Lower leg skin (tissue), 4 donors: ENCODE measurements around the gene TMC5. TPM values are rescaled to one million over a fixed set of nuclear protein-coding genes. Genes with fewer than 3 reads are reported as not detected.

Experiments used
- DNase-seq, 2 donors: peaks; one replicate each; pipeline ENCODE4 v3.0.0-alpha.2; 2019; ENCODE audit warnings: low spot score in 2 of 2
- H3K4me3 ChIP-seq: fragments of 200-600 bp; sonication (generic); 2 replicates; pipeline ENCODE4 v1.5.1; 2017; ENCODE audit warnings: mild to moderate bottlenecking, low read depth; ENCODE audit not compliant: poor library complexity, severe bottlenecking
- POLR2A ChIP-seq, 2 donors: fragments of 450-650 bp; IDR thresholded peaks; one replicate each; pipeline ENCODE4 v1.6.1; 2016 to 2017; ENCODE audit warnings: antibody characterized with exemption in 2 of 2, mild to moderate bottlenecking in 1 of 2, moderate library complexity in 1 of 2
- WGBS, 2 donors: methylation state at CpG; one replicate each; pipeline ENCODE4 v1.1.5; 2018; 5-methylcytosine and 5-hydroxymethylcytosine counted together
- intact Hi-C: fragments of 100-400 bp; cut with DNase I; formaldehyde crosslinking; loops from one replicate; pipeline ENCODE4 v1.15.0; 2023; ENCODE audit warnings: low total_unique reads
- total RNA-seq, 4 donors: library from RNA; depleted of rRNA; stranded (reverse); fragments of >200 nt; gene quantifications; one replicate each; pipeline ENCODE4 v1.1.0, GENCODE V29; 2016
- TF ChIP-seq, protein P1 (sequence below), 3 donors: fragments of 450-650 bp; IDR thresholded peaks; one replicate each; pipeline ENCODE4 v1.5.1; 2016; ENCODE audit warnings: antibody characterized with exemption in 3 of 3, mild to moderate bottlenecking in 3 of 3, moderate library complexity in 2 of 3

Gene TMC5
- total RNA-seq, 4 donors from 2014 or later, result 0.80 to 1.8 (median 1.2) TPM

DNA sequence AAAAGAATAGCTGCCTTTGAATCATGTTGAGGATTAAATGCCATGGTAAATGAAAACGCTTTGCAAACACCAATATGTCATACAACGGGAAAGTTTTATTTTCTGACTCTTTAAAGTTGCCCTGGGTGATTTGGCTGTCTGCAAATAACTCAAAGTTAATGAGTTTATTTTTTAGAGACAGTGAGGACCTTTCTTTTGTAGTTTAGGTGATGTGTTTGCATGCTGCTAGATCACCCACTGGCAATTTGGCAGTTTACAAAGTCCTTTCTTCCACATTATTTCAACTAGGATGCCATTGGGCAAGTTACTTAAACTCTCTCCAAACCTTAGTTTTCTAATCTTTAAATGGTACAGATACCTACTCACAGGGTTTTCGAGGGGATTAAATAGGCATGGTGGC lies 66.4 kb downstream of the TMC5 start:
- TF ChIP-seq, protein P1, sequence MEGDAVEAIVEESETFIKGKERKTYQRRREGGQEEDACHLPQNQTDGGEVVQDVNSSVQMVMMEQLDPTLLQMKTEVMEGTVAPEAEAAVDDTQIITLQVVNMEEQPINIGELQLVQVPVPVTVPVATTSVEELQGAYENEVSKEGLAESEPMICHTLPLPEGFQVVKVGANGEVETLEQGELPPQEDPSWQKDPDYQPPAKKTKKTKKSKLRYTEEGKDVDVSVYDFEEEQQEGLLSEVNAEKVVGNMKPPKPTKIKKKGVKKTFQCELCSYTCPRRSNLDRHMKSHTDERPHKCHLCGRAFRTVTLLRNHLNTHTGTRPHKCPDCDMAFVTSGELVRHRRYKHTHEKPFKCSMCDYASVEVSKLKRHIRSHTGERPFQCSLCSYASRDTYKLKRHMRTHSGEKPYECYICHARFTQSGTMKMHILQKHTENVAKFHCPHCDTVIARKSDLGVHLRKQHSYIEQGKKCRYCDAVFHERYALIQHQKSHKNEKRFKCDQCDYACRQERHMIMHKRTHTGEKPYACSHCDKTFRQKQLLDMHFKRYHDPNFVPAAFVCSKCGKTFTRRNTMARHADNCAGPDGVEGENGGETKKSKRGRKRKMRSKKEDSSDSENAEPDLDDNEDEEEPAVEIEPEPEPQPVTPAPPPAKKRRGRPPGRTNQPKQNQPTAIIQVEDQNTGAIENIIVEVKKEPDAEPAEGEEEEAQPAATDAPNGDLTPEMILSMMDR (IDR thresholded peaks at IDR 0.05), result no peak
- TF ChIP-seq POLR2A (IDR thresholded peaks at IDR 0.05), result no peak
- 59 to 64% methylated on average over 3 of the region's 3 CpGs for WGBS, 2 donors

DNA sequence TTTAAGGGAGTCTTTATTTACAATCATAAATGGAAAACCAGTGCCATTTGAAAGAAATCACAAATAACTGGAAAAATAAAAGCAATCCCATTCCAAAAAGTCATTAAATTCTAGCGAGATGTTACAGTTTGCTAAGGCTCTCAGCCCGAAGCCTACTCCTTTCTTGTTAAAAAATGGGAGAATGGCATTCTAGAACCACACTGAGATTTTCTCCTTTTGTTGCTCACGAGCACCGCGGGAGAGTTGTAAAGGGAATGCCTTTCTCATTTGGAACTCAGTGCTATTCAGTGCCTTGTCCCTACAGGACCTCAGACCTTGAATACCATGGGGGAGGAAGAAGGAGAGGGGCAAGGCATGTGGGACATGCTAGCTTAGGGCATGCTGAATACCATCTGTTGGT lies 67.9 kb downstream of the TMC5 start:
- no peak overlapping the region for H3K4me3 ChIP-seq
- WGBS, 2 donors, result 91 to 94% methylated on average over 5 of the region's 5 CpGs
- intact Hi-C loops, result no loop called here
- DNase-seq, result peak in 1 of 2 donors; percentile 12
- TF ChIP-seq, protein P1 (IDR thresholded peaks at IDR 0.05), result no peak
- no peak for TF ChIP-seq POLR2A (IDR thresholded peaks at IDR 0.05)

More for the DNA sequence above, 66.4 kb downstream of the TMC5 start:
- intact Hi-C loops, result no loop called here
- no peak for DNase-seq
- H3K4me3 ChIP-seq, result no peak overlapping the region

GRCh38 chr16:19486051-19486450 lies 68.4 kb downstream of the TMC5 start:
- TF ChIP-seq POLR2A (IDR thresholded peaks at IDR 0.05), result no peak
- TF ChIP-seq, protein P1 (IDR thresholded peaks at IDR 0.05), result no peak
- no peak for DNase-seq
- 84 to 87% methylated on average over 4 of the region's 4 CpGs for WGBS, 2 donors
- intact Hi-C loops, result no loop called here
- H3K4me3 ChIP-seq, result no peak overlapping the region

DNA sequence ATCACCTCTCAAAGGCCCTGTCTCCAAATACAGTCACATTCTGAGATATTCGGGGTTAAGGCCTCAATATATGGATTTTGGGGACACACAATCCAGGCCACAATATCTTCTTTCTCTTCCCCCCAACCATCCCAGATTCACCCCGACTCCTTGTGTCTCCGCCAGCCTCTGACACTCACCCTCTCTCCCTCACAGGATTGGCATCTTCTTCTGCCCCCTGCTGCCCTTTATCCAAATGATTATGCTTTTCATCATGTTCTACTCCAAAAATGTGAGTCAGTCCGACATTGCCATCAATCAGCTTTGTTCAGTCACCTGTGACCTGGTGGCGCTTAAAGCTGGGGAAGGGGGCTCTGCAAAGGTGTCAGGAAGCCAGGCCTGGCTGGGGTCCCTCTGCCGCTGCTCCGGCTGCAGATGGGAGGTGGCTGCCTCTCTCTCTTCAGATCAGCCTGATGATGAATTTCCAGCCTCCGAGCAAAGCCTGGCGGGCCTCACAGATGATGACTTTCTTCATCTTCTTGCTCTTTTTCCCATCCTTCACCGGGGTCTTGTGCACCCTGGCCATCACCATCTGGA lies 69.2 kb downstream of the TMC5 start:
- intact Hi-C loops, result no loop called here

DNA sequence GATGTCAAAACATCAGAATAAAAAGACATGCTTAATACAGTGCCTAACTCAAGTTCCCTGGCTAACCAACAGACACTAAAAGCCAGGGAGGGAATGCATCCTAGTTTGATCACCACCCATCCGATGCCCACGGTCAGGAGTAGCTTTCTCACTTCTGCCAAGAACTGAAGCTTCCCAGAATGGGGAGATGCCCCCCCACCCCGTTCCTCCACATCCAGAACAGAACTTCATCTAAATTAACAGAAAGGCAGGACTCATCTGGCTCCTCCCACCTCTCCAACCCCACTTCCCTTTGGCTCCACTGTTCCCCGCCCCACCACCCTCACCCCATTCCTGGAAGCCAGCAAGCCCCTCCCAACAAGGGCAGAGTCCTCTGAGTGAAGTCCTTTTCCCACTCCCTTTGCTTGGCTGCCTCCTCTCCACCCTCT lies 70.5 kb downstream of the TMC5 start:
- peak in 1 of 2 donors; percentile 71 for DNase-seq
- no peak for TF ChIP-seq POLR2A (IDR thresholded peaks at IDR 0.05)
- TF ChIP-seq, protein P1 (IDR thresholded peaks at IDR 0.05), result no peak
- WGBS, 2 donors, result 32 to 35% methylated on average over 4 of the region's 4 CpGs
- H3K4me3 ChIP-seq, result no peak overlapping the region
- intact Hi-C loops, result no loop called here

More for the DNA sequence above, 69.2 kb downstream of the TMC5 start:
- DNase-seq, result peak in 1 of 2 donors; percentile 66
- 92 to 93% methylated on average over 10 of the region's 10 CpGs for WGBS, 2 donors
- TF ChIP-seq, protein P1 (IDR thresholded peaks at IDR 0.05), result no peak
- no peak for TF ChIP-seq POLR2A (IDR thresholded peaks at IDR 0.05)
- H3K4me3 ChIP-seq, result no peak overlapping the region

GRCh38 chr16:19490619-19491018 lies 72.9 kb downstream of the TMC5 start:
- no peak overlapping the region for H3K4me3 ChIP-seq
- DNase-seq, result no peak
- no peak for TF ChIP-seq POLR2A (IDR thresholded peaks at IDR 0.05)
- TF ChIP-seq, protein P1 (IDR thresholded peaks at IDR 0.05), result no peak
- intact Hi-C loops, result no loop called here
- 82 to 94% methylated on average over 1 of the region's 1 CpG for WGBS, 2 donors
